Fibroblast of lung (primary cell): Measurements from ENCODE around the gene USP36. TPM values are rescaled to one million over a fixed set of nuclear protein-coding genes. Genes with fewer than 3 reads are reported as not detected.

Experiments used
- DNase-seq, 2 donors: peaks; one replicate each; pipeline versions ENCODE4 v3.0.0 to v3.0.0-alpha.2; 2010; ENCODE audit warnings: low read depth in 2 of 2
- H2AFZ ChIP-seq: 2 replicates; pipeline ENCODE4 v1.5.1; 2012; ENCODE audit warnings: low read length, control low read depth, inconsistent platforms
- H3K27ac ChIP-seq: 2 replicates; pipeline ENCODE4 v1.5.1; 2011; ENCODE audit warnings: low read length, control low read depth; ENCODE audit not compliant: insufficient read depth
- H3K27me3 ChIP-seq: 2 replicates; pipeline ENCODE4 v1.5.1; 2011; ENCODE audit warnings: mild to moderate bottlenecking, low read length; ENCODE audit not compliant: control insufficient read depth, insufficient read depth
- H3K36me3 ChIP-seq: 2 replicates; pipeline ENCODE4 v1.5.1; 2011; ENCODE audit warnings: low read length; ENCODE audit not compliant: control insufficient read depth, insufficient read depth
- H3K4me1 ChIP-seq: 2 replicates; pipeline ENCODE4 v1.5.1; 2011; ENCODE audit warnings: low read length; ENCODE audit not compliant: control insufficient read depth, insufficient read depth; ENCODE audit errors: extremely low read depth
- H3K4me2 ChIP-seq: 2 replicates; pipeline ENCODE4 v1.5.1; 2011; ENCODE audit warnings: low read length, control low read depth; ENCODE audit not compliant: insufficient read depth; ENCODE audit errors: extremely low read depth
- H3K4me3 ChIP-seq, 4 experiments: fragments of 200-600 bp in 1 of 4; sonication (generic) in 1 of 4; replicated peaks in 1 of 4; 2 replicates each; pipeline ENCODE4 v1.5.1; 2011 to 2016; ENCODE audit warnings: low read length in 4 of 4, low read depth in 3 of 4, mild to moderate bottlenecking in 3 of 4, control low read depth in 2 of 4, inconsistent platforms in 1 of 4, mixed read lengths in 1 of 4; ENCODE audit not compliant: insufficient read depth in 1 of 4; ENCODE audit errors: control extremely low read depth in 1 of 4
- H3K79me2 ChIP-seq: 2 replicates; pipeline ENCODE4 v1.5.1; 2012; ENCODE audit warnings: mild to moderate bottlenecking, low read length, inconsistent platforms; ENCODE audit not compliant: control insufficient read depth, insufficient read depth
- H3K9ac ChIP-seq: 2 replicates; pipeline ENCODE4 v1.5.1; 2011; ENCODE audit warnings: mild to moderate bottlenecking, low read length, control low read depth; ENCODE audit not compliant: insufficient read depth
- H3K9me3 ChIP-seq: 2 replicates; pipeline ENCODE4 v1.5.1; 2012; ENCODE audit warnings: low read depth, low read length; ENCODE audit not compliant: control insufficient read depth, insufficient read depth
- H4K20me1 ChIP-seq: 2 replicates; pipeline ENCODE4 v1.5.1; 2011; ENCODE audit warnings: low read length; ENCODE audit not compliant: control insufficient read depth, insufficient read depth; ENCODE audit errors: extremely low read depth
- CTCF ChIP-seq, 2 donors: IDR thresholded peaks in 1 of 2; conservative IDR thresholded peaks in 1 of 2; 1 replicate in 1 of 2; 2 replicates in 1 of 2; pipeline ENCODE4 v1.5.1; 2011 to 2012; ENCODE audit warnings: low read length in 2 of 2, control low read depth in 1 of 2, inconsistent platforms in 1 of 2, low read depth in 1 of 2, mild to moderate bottlenecking in 1 of 2
- EZH2 ChIP-seq: IDR thresholded peaks from 2 replicates; pipeline ENCODE4 v1.5.1; 2012; ENCODE audit warnings: low read length, control low read depth, mild to moderate bottlenecking; ENCODE audit errors: missing control alignments
- polyA plus RNA-seq, 2 donors: library from polyadenylated mRNA; depleted of rRNA in 1 of 2; stranded (reverse) in 1 of 2; unstranded in 1 of 2; fragments of >200 nt; gene quantifications; 2 replicates each; pipeline ENCODE4 v1.2.1, GENCODE V29; 2011 to 2012; ENCODE audit warnings: missing spikeins in 1 of 2
- total RNA-seq: library from RNA; depleted of rRNA; stranded (reverse); fragments of >200 nt; gene quantifications from 2 replicates; pipeline ENCODE4 v1.2.1, GENCODE V29; 2014

USP36 gene
- total and polyA plus RNA-seq, 2 donors (not counting 1 experiment from before 2014, with no cell fraction given), result 15.4 to 18.3 TPM

GRCh38 chr17:78783711-78784324 lies 56.8 kb downstream of the USP36 start:
- H3K4me1 ChIP-seq, result no peaks in the 10 kb centered on the region
- no peaks in the 10 kb centered on the region for H3K9me3 ChIP-seq
- H3K9ac ChIP-seq, result no peak overlapping the region
- no peak overlapping the region for H3K27ac ChIP-seq
- TF ChIP-seq CTCF (conservative IDR thresholded peaks at IDR 0.05 in 1 of 2, IDR thresholded peaks at IDR 0.05 in 1 of 2; ENCODE audit: low read depth in 1 of 2, low read length in 2 of 2) (no peak), EZH2 (no peak)
- H4K20me1 ChIP-seq, result no peaks in the 10 kb centered on the region
- no peak overlapping the region for H3K4me3 ChIP-seq
- H3K79me2 ChIP-seq, result peaks cover 15% of the 10 kb centered on the region
- no peak overlapping the region for H2AFZ ChIP-seq
- DNase-seq, result no peak
- H3K36me3 ChIP-seq, result no peaks in the 10 kb centered on the region
- no peaks in the 10 kb centered on the region for H3K27me3 ChIP-seq
- H3K4me2 ChIP-seq, result no peak overlapping the region

GRCh38 chr17:78781893-78782304 lies 58.7 kb downstream of the USP36 start, which contains the start of gene CYTH1:
CYTH1 (minus strand) TSS chr17:78782273; CDS start chr17:78782223, 50 bp downstream.
- TF ChIP-seq EZH2 (no peak), CTCF (conservative IDR thresholded peaks at IDR 0.05 in 1 of 2, IDR thresholded peaks at IDR 0.05 in 1 of 2; ENCODE audit: low read depth in 1 of 2, low read length in 2 of 2) (no peak)

GRCh38 chr17:78781104-78781892 lies 59.3 kb downstream of the USP36 start:
- H3K27ac ChIP-seq, result peak overlapping the region; percentile 81
- H3K9me3 ChIP-seq, result no peaks in the 10 kb centered on the region
- peak overlapping the region; percentile 45 for H2AFZ ChIP-seq
- peak overlapping the region; percentile 80 for H3K9ac ChIP-seq
- H3K27me3 ChIP-seq, result no peaks in the 10 kb centered on the region
- peak overlapping the region; percentile 91 for H3K4me2 ChIP-seq
- H3K79me2 ChIP-seq, result peaks cover 19% of the 10 kb centered on the region
- TF ChIP-seq EZH2 (no peak), CTCF (conservative IDR thresholded peaks at IDR 0.05 in 1 of 2, IDR thresholded peaks at IDR 0.05 in 1 of 2; ENCODE audit: low read depth in 1 of 2, low read length in 2 of 2) (no peak)
- peak overlapping the region; percentile 66 to 78 (median 72) for H3K4me3 ChIP-seq
- peak in 1 of 2 donors; percentile 40 for DNase-seq
- no peaks in the 10 kb centered on the region for H4K20me1 ChIP-seq
- H3K4me1 ChIP-seq, result no peaks in the 10 kb centered on the region
- no peaks in the 10 kb centered on the region for H3K36me3 ChIP-seq

More at GRCh38 chr17:78781893-78782304, 58.7 kb downstream of the USP36 start, which contains the start of gene CYTH1:
- Histone ChIP-seq H3K27me3 (no peaks in the 10 kb centered on the region), H3K4me3 (peak within 1 kb of the TSS; percentile 71 to 87 (median 83)), H3K9ac (peak within 1 kb of the TSS; percentile 84), H3K79me2 (peaks cover 19% of the 10 kb centered on the region), H3K4me2 (peak within 1 kb of the TSS; percentile 91), H3K27ac (peak within 1 kb of the TSS; percentile 83), H3K4me1 (no peaks in the 10 kb centered on the region), H2AFZ (peak within 1 kb of the TSS; percentile 90), H4K20me1 (no peaks in the 10 kb centered on the region), H3K36me3 (no peaks in the 10 kb centered on the region), H3K9me3 (no peaks in the 10 kb centered on the region)
- DNase-seq, result no peak
